Cardiac fibroblast (primary cell): Measurements from ENCODE around the gene BRD7.
A peak's percentile ranks its signal among the peaks of the same experiment; 100 is the strongest.

ENCODE experiments used
- DNase-seq, 2 donors: peaks; one replicate each; pipeline versions ENCODE4 v3.0.0 to v3.0.0-alpha.2; 2010; ENCODE audit warnings: low read depth in 2 of 2
- H3K4me3 ChIP-seq, 2 donors: replicated peaks in 1 of 2; 1 replicate in 1 of 2; 2 replicates in 1 of 2; pipeline ENCODE4 v1.5.1; 2011; ENCODE audit warnings: low read depth in 2 of 2, low read length in 2 of 2, mild to moderate bottlenecking in 2 of 2, moderate library complexity in 1 of 2
- TF ChIP-seq, protein P1 (sequence below): IDR thresholded peaks from one replicate; pipeline ENCODE4 v1.5.1; 2011; ENCODE audit warnings: low read depth, mild to moderate bottlenecking, low read length, inconsistent platforms

Gene BRD7

DNA sequence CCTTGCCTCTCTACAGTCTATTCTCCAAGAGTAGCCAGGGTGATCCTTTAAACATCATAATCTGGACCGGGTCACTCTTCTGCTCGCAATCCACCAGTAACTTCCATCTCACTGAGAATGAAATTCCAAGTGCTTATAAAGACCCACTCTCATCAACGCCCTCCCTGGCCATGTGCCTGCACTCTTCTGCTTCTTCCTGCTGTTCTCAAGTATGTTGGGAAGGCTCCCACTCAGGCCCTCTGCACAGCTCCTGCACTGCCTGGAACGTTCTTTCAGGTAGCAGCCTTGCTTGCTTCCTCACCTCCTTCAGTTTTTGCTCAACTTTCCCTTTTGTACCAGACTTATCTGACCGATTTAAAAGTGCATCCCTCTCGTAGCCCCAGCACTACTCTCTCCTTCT, 44.4 kb downstream of the BRD7 start:
- TF ChIP-seq, protein P1, sequence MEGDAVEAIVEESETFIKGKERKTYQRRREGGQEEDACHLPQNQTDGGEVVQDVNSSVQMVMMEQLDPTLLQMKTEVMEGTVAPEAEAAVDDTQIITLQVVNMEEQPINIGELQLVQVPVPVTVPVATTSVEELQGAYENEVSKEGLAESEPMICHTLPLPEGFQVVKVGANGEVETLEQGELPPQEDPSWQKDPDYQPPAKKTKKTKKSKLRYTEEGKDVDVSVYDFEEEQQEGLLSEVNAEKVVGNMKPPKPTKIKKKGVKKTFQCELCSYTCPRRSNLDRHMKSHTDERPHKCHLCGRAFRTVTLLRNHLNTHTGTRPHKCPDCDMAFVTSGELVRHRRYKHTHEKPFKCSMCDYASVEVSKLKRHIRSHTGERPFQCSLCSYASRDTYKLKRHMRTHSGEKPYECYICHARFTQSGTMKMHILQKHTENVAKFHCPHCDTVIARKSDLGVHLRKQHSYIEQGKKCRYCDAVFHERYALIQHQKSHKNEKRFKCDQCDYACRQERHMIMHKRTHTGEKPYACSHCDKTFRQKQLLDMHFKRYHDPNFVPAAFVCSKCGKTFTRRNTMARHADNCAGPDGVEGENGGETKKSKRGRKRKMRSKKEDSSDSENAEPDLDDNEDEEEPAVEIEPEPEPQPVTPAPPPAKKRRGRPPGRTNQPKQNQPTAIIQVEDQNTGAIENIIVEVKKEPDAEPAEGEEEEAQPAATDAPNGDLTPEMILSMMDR, result no peak
- H3K4me3 ChIP-seq, result no peak overlapping the region
- no peak for DNase-seq

DNA sequence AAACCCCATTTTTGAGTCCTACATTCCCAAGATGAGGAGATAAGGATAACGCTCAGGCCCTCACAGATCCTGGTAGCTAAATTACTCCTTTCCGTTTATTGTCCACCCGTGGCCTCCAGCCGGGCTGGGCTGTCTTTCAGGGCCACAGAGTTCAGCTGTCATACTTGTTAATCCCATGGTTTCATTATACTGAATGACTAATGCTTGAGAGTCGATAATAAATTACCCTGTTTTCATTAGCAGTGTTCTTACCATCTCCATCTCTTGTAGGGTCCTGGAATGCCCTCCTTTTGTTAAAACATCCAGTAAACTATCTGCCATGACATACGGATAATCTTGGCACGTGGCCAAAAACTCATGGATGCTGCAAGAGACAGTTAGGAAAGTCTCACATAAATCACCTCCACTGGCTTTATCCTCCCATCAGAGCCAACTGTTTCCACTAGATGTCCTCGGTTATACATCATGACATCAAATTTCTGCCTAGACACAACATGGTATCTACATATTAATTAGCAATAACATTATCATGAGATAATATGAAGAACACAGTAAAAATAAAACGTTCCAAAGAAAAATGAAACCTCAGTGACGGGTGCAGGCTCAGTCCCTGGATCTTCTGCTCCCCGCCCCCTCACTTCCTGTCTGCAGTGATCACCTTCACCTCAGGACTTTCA, 45.3 kb downstream of the BRD7 start:
- DNase-seq, result peak; percentile 50 to 61
- no peak overlapping the region for H3K4me3 ChIP-seq
- TF ChIP-seq, protein P1, result peak; percentile 24

DNA sequence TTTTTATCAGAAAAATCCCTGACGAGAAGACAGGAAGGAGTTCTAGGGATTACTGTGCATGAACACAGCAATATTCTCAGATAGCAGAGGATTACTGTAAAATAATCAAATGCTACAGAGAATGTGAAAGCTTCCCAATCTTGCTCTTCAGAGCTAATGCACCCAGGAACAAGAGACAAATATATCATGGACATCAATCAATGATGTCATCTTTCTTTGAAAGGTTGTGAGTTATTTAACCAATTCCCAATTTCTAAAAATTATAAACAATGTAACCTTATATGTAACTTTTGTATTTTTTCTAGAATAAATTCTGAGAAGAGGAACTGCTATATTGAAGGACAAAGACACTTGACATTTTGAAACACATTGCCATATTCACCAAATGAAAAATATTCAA, 46.5 kb downstream of the BRD7 start:
- DNase-seq, result no peak
- no peak overlapping the region for H3K4me3 ChIP-seq
- TF ChIP-seq, protein P1, result no peak

DNA sequence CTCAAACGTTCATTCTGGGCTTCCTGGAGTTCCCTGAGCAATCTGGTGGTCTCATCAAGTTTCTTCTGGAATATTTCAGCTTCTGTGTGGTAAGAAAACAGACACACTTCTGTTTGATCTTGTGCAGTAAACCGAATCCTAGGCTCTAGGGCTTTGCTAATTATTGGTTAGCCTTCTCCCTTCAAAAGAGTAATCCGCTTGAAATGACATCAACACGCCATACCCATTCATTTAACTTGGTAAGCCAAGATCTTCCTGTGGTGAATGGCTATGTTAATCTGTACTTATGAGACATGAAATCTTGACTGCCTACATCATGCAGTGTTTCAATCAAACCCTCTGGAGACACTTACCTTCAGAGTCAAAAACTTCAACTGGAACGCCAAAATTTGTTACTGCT, 48.5 kb downstream of the BRD7 start:
- no peak overlapping the region for H3K4me3 ChIP-seq
- TF ChIP-seq, protein P1, result no peak
- no peak for DNase-seq

DNA sequence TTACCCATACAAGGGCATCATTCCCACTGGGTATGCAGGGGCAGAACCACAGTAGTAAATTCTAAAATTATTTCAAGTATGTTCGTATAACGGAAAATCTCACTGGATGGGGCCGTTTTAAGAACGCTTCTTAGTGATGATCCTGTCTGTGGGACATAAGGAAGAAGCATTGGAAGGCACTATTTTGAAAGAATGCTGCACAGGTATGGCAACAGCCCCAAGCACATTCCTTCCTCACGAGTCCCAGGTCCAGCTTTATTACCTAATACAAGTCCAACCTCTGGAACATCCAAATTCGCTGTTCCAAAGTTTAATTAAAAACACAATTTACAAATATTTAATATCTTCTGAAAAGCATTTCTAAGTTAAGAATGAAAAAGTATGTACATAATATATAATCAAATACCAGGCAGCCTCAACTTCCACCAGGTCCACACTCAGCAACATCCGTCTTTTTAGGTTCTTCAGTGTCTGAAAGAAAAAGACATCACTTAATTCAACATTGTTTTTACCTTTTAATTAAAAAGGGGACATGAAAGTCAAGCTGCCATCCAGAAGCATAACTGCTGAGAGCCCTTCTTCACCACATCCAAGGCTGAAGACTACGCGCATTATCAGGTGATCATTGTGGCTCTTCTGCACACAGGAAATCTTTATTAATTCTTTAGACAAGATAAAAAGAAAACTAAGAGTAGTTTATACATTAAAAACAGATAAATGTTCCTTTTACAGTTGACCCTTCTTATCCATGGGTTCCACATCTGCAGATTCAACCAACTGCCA, 49.8 kb downstream of the BRD7 start:
- TF ChIP-seq, protein P1, result no peak
- H3K4me3 ChIP-seq, result no peak overlapping the region
- no peak for DNase-seq

DNA sequence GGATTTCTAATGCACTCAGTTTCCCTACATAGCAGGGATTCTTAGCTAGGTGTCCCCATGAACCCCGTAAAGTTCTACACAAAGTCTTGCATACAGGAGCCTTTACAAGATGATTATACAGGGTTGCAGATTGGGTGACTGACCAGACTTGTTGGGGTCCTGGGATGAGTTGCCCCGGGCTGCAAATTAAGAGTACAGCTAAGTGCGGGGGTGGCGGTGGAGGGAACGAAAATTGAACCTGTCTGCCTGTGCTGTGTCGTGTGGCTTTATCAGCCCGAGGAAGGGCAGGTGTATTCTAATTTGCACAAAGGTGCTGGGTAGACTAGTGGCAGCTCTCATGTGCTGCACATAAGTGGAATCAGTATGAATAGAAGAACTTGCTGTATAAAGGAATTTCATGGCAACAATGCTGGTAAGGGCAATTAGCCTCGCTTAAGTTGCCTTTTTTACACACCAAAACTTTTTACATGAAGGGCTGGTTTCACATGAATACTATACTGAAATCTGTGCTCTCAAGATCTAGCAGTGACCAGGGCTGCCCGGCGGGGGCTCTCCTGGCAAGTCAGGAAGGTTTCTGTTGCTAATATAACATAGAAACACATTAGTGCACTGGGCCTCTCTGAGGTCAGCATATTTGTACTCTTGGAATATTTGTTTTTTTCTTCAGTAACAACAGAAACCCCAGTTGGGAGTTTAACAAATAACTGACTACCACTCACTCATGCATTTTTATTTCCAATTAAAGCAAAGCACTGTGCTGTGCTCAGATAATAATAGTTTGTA, 51.7 kb downstream of the BRD7 start:
- TF ChIP-seq, protein P1, result no peak
- no peak for DNase-seq

More for the DNA sequence above, 51.7 kb downstream of the BRD7 start:
- H3K4me3 ChIP-seq, result no peak overlapping the region
